Panc1 (cell line): ENCODE results near the gene HSF5. TPM values are rescaled to one million over a fixed set of nuclear protein-coding genes. Genes with fewer than 3 reads are reported as not detected.
A peak's percentile ranks its signal among the peaks of the same experiment; 100 is the strongest.

Source experiments
- ATAC-seq: fragments of 200-7000 bp; cut with Tn5 transposase; 2 replicates; pipeline ENCODE4 v1.9.1; 2020; ENCODE audit warnings: mild to moderate bottlenecking, moderate library complexity
- BruUV-seq: library from RNA; stranded (reverse); fragments of 400-500 nt; replicated peaks from 2 replicates; lab custom pipeline; 2021; lab: Mats Ljungman, UMichigan
- CTCF ChIA-PET: fragments of 300-600 bp; sonication (Branson Sonifier 250); formaldehyde crosslinking; loops from one replicate; lab custom pipeline; 2022; ENCODE audit warnings: antibody characterized with exemption; lab: Charles Lee
- POLR2A ChIA-PET: fragments of 300-600 bp; sonication (Branson Sonifier 250); formaldehyde crosslinking; loops from one replicate; lab custom pipeline; 2022; ENCODE audit warnings: antibody characterized with exemption; lab: Charles Lee
- DNase-seq: peaks from one replicate; pipeline ENCODE4 v3.0.0-alpha.2; 2010; ENCODE audit warnings: low read depth, low spot score
- H3K27ac ChIP-seq: 2 replicates; pipeline ENCODE4 v1.5.1; 2011; ENCODE audit warnings: mild to moderate bottlenecking, low read length, inconsistent platforms
- H3K27me3 ChIP-seq: fragments of 200-500 bp; sonication (Bioruptor generic); 2 replicates; pipeline ENCODE4 v1.6.0; 2014; ENCODE audit warnings: low read length, inconsistent platforms; ENCODE audit not compliant: control insufficient read depth, insufficient read depth
- H3K36me3 ChIP-seq: fragments of 200-500 bp; sonication (Bioruptor generic); 2 replicates; pipeline ENCODE4 v1.5.1; 2014; ENCODE audit warnings: inconsistent platforms, mild to moderate bottlenecking, low read length, moderate library complexity; ENCODE audit not compliant: control insufficient read depth, insufficient read depth
- H3K4me1 ChIP-seq: 2 replicates; pipeline ENCODE4 v1.5.1; 2011; ENCODE audit warnings: inconsistent platforms, mild to moderate bottlenecking, low read length, moderate library complexity; ENCODE audit not compliant: control insufficient read depth, insufficient read depth
- H3K4me3 ChIP-seq, 2 experiments: 2 replicates each; pipeline ENCODE4 v1.5.1; 2011 to 2012; ENCODE audit warnings: low read depth in 2 of 2, low read length in 2 of 2, mild to moderate bottlenecking in 2 of 2, inconsistent platforms in 1 of 2, moderate library complexity in 1 of 2
- H3K9me3 ChIP-seq: fragments of 200-500 bp; sonication (Bioruptor generic); 2 replicates; pipeline ENCODE4 v1.5.1; 2014; ENCODE audit warnings: low read depth, mild to moderate bottlenecking, inconsistent platforms, low read length, moderate library complexity; ENCODE audit not compliant: control insufficient read depth, insufficient read depth
- CTCF ChIP-seq: fragments of 450-650 bp; IDR thresholded peaks from 2 replicates; pipeline ENCODE4 v1.5.1; 2017; ENCODE audit warnings: mild to moderate bottlenecking
- POLR2AphosphoS5 ChIP-seq: IDR thresholded peaks from 2 replicates; pipeline ENCODE4 v1.6.1; 2012; ENCODE audit warnings: mild to moderate bottlenecking, low read depth, low read length, moderate library complexity
- REST ChIP-seq, 2 experiments: IDR thresholded peaks; 2 replicates each; pipeline ENCODE4 v1.6.1; 2011 to 2012; ENCODE audit warnings: low read depth in 2 of 2, control low read depth in 1 of 2, low read length in 1 of 2, mild to moderate bottlenecking in 1 of 2, moderate library complexity in 1 of 2; ENCODE audit not compliant: insufficient read depth in 1 of 2
- SIN3A ChIP-seq: IDR thresholded peaks from 2 replicates; pipeline ENCODE4 v1.6.1; 2012; ENCODE audit warnings: low read depth, mild to moderate bottlenecking, low read length, moderate library complexity, borderline replicate concordance; ENCODE audit not compliant: insufficient read depth
- TCF7L2 ChIP-seq: IDR thresholded peaks from 2 replicates; pipeline ENCODE4 v1.6.1; 2011; ENCODE audit warnings: mild to moderate bottlenecking, low read depth, low read length, inconsistent platforms
- in situ Hi-C: cut with HindIII; loops from 2 replicates; pipeline ENCODE4 v1.10.0; 2016; ENCODE audit warnings: low sequenced_read_pairs, low pct_unique_long_range_greater_than_20kb
- intact Hi-C: fragments of 100-400 bp; cut with micrococcal nuclease; formaldehyde crosslinking; loops from one replicate; pipeline ENCODE4 v1.10.0; 2022; ENCODE audit not compliant: unreplicated experiment
- total RNA-seq: library from RNA; stranded (reverse); gene quantifications from one replicate; pipeline ENCODE4 v1.2.1, GENCODE V29; 2021; ENCODE audit not compliant: unreplicated experiment

Gene HSF5
- total RNA-seq, 1 experiment from 2014 or later, result not detected

- in situ Hi-C loops, result no loop called here
- no peak for TF ChIP-seq POLR2AphosphoS5
- no peak for TF ChIP-seq CTCF
- no peak for TF ChIP-seq SIN3A
- no peak for TF ChIP-seq REST (IDR thresholded peaks at IDR 0.05; ENCODE audit: insufficient read depth in 1 of 2, low read depth in 2 of 2, low read length in 1 of 2)
- TF ChIP-seq TCF7L2, result no peak
- ChIA-PET CTCF (no interaction called here), POLR2A (no interaction called here)
- Histone ChIP-seq H3K4me3 (no peak overlapping the region), H3K36me3 (no peaks in the 10 kb centered on the region), H3K4me1 (no peaks in the 10 kb centered on the region), H3K27me3 (no peaks in the 10 kb centered on the region), H3K9me3 (no peaks in the 10 kb centered on the region), H3K27ac (no peak overlapping the region)
- no peak for ATAC-seq
- no peak for DNase-seq
- no TSS peak for BruUV-seq
- intact Hi-C loops, result no loop called here
Measured at GRCh38 chr17:58452738-58453137, 35.5 kb downstream of the HSF5 start.

GRCh38 chr17:58447039-58447975 lies 40.9 kb downstream of the HSF5 start:
- CTCF ChIA-PET, result interaction anchor here (0.7 to 1.2 kb wide), 2 partner anchors 130 to 131 kb away, joined by 3 to 6 read pairs; no protein-coding TSS in a partner anchor
- no peaks in the 10 kb centered on the region for H3K36me3 ChIP-seq
- POLR2A ChIA-PET, result no interaction called here
- no peaks in the 10 kb centered on the region for H3K4me1 ChIP-seq
- intact Hi-C loops, result loop anchor here (1.0 kb wide), 1 partner anchor 130 kb away; no protein-coding TSS in a partner anchor
- H3K4me3 ChIP-seq, result no peak overlapping the region
- DNase-seq (peak; percentile 71), ATAC-seq (peak; percentile 99)
- TF ChIP-seq REST (IDR thresholded peaks at IDR 0.05; ENCODE audit: insufficient read depth in 1 of 2, low read depth in 2 of 2, low read length in 1 of 2), result no peak
- TF ChIP-seq POLR2AphosphoS5, result no peak
- no peak for TF ChIP-seq TCF7L2
- peak; percentile 80 for TF ChIP-seq CTCF
- TF ChIP-seq SIN3A, result no peak
- no peaks in the 10 kb centered on the region for H3K9me3 ChIP-seq
- no peak overlapping the region for H3K27ac ChIP-seq
- H3K27me3 ChIP-seq, result 0 out of 2 replicates have a peak, but pooled peaks cover 2% of the 10 kb centered on the region
- in situ Hi-C loops, result no loop called here
- no TSS peak for BruUV-seq
